Smooth muscle cell (in vitro differentiated cells): ENCODE data around the gene KIR2DL4. TPM values are rescaled to one million over a fixed set of nuclear protein-coding genes. Genes with fewer than 3 reads are reported as not detected.

Experiments
- DNase-seq: peaks from one replicate; lab custom pipeline; 2025; ENCODE audit not compliant: unreplicated experiment; lab: John Stamatoyannopoulos, UW
- H2AFZ ChIP-seq: fragments of 200-600 bp; sonication (generic); 2 replicates; pipeline ENCODE4 v1.6.0; 2016; ENCODE audit warnings: antibody characterized with exemption, low read depth, mild to moderate bottlenecking
- H3F3A ChIP-seq: fragments of 200-600 bp; sonication (generic); 2 replicates; pipeline ENCODE4 v1.6.0; 2017; ENCODE audit warnings: antibody characterized with exemption, low read depth
- H3K27ac ChIP-seq: fragments of 200-600 bp; sonication (generic); 2 replicates; pipeline ENCODE4 v1.5.1; 2016; ENCODE audit warnings: low read depth, mild to moderate bottlenecking
- H3K27me3 ChIP-seq: fragments of 200-600 bp; sonication (generic); 2 replicates; pipeline ENCODE4 v1.6.1; 2016; ENCODE audit warnings: low read depth, mild to moderate bottlenecking
- H3K36me3 ChIP-seq: fragments of 200-600 bp; sonication (generic); 2 replicates; pipeline ENCODE4 v1.5.1; 2016; ENCODE audit warnings: low read depth
- H3K4me1 ChIP-seq: fragments of 200-600 bp; sonication (generic); 2 replicates; pipeline ENCODE4 v1.5.1; 2016; ENCODE audit warnings: low read depth
- H3K4me2 ChIP-seq: fragments of 200-600 bp; sonication (generic); 2 replicates; pipeline ENCODE4 v1.6.0; 2016; ENCODE audit warnings: mild to moderate bottlenecking
- H3K4me3 ChIP-seq: fragments of 200-600 bp; sonication (generic); 2 replicates; pipeline ENCODE4 v1.5.1; 2016; ENCODE audit warnings: mild to moderate bottlenecking
- H3K79me2 ChIP-seq: fragments of 200-600 bp; sonication (generic); 2 replicates; pipeline ENCODE4 v1.6.0; 2016; ENCODE audit warnings: low read depth, mild to moderate bottlenecking
- H3K9ac ChIP-seq: fragments of 200-600 bp; sonication (generic); 2 replicates; pipeline ENCODE4 v1.6.0; 2016; ENCODE audit warnings: low read depth
- H3K9me3 ChIP-seq: fragments of 200-600 bp; sonication (generic); replicated peaks from 2 replicates; pipeline ENCODE4 v1.5.1; 2016; ENCODE audit warnings: low read depth
- H4K20me1 ChIP-seq: fragments of 200-600 bp; sonication (generic); 2 replicates; pipeline ENCODE4 v1.6.0; 2016; ENCODE audit warnings: low read depth
- CTCF ChIP-seq: fragments of 200-600 bp; sonication (generic); IDR thresholded peaks from 2 replicates; pipeline ENCODE4 v1.5.1; 2017; ENCODE audit warnings: borderline replicate concordance, mild to moderate bottlenecking, antibody characterized with exemption; ENCODE audit not compliant: insufficient read depth, poor library complexity, severe bottlenecking
- WGBS: methylation state at CpG from one replicate; pipeline ENCODE4 v1.1.7; 2016; ENCODE audit warnings: low lambda C conversion rate; 5-methylcytosine and 5-hydroxymethylcytosine counted together
- polyA plus RNA-seq: library from polyadenylated mRNA; unstranded; fragments of >200 nt; fragmentation: Nextera tagmentation; extraction: Ambion mirVana; gene quantifications from 2 replicates; pipeline ENCODE4 v1.2.1, GENCODE V29; 2016
- total RNA-seq: library from RNA; depleted of rRNA; stranded (reverse); fragments of >200 nt; gene quantifications from 2 replicates; pipeline ENCODE4 v1.2.3, GENCODE V29; 2014

The KIR2DL4 gene
- total and polyA plus RNA-seq, 2 experiments from 2014 or later = not detected

- no peak for DNase-seq
- Histone ChIP-seq H3K27ac (no peak overlapping the region), H3K4me2 (no peak overlapping the region), H3K4me1 (no peaks in the 10 kb centered on the region), H3K4me3 (no peak overlapping the region), H4K20me1 (no peaks in the 10 kb centered on the region), H3K27me3 (no peaks in the 10 kb centered on the region), H3K79me2 (no peaks in the 10 kb centered on the region), H3K9me3 (peaks cover 6% of the 10 kb centered on the region), H3F3A (no peaks in the 10 kb centered on the region), H2AFZ (no peak overlapping the region), H3K9ac (no peak overlapping the region), H3K36me3 (no peaks in the 10 kb centered on the region)
- 56% methylated on average over 1 of the region's 1 CpG for WGBS
- no peak for TF ChIP-seq CTCF
Observed at GRCh38 chr19:54795758-54796157, 7.7 kb upstream of the KIR2DL4 start.

- no peak for TF ChIP-seq CTCF
- WGBS = 63% methylated on average over 5 of the region's 5 CpGs
Observed at GRCh38 chr19:54804101-54804500, 691 bp downstream of the KIR2DL4 start.

GRCh38 chr19:54804571-54804970 is 1.2 kb downstream of the KIR2DL4 start:
- DNase-seq = no peak
- Histone ChIP-seq H4K20me1 (no peaks in the 10 kb centered on the region), H3K4me2 (no peak overlapping the region), H2AFZ (no peak overlapping the region), H3K79me2 (no peaks in the 10 kb centered on the region), H3K4me1 (no peaks in the 10 kb centered on the region), H3K27ac (no peak overlapping the region), H3K9ac (no peak overlapping the region), H3K9me3 (peaks cover 5% of the 10 kb centered on the region), H3K4me3 (no peak overlapping the region), H3K27me3 (no peaks in the 10 kb centered on the region), H3K36me3 (no peaks in the 10 kb centered on the region), H3F3A (no peaks in the 10 kb centered on the region)
- no peak for TF ChIP-seq CTCF
- 79% methylated on average over 10 of the region's 10 CpGs for WGBS

More at GRCh38 chr19:54804101-54804500, 691 bp downstream of the KIR2DL4 start:
- no peaks in the 10 kb centered on the region for H3K4me1 ChIP-seq
- no peak for DNase-seq
- no peak overlapping the region for H3K9ac ChIP-seq
- H3K36me3 ChIP-seq = no peaks in the 10 kb centered on the region
- H3K79me2 ChIP-seq = no peaks in the 10 kb centered on the region
- no peaks in the 10 kb centered on the region for H4K20me1 ChIP-seq
- H3K4me3 ChIP-seq = no peak overlapping the region
- H3K27me3 ChIP-seq = no peaks in the 10 kb centered on the region
- no peak overlapping the region for H3K4me2 ChIP-seq
- H2AFZ ChIP-seq = no peak overlapping the region
- no peak overlapping the region for H3K27ac ChIP-seq
- H3F3A ChIP-seq = no peaks in the 10 kb centered on the region
- peaks cover 5% of the 10 kb centered on the region for H3K9me3 ChIP-seq
